Suprapubic skin (tissue), 4 donors: ENCODE results near the gene PIK3R1. TPM values are rescaled to one million over a fixed set of nuclear protein-coding genes. Genes with fewer than 3 reads are reported as not detected.

Experiments used
- DNase-seq, 2 donors: peaks; one replicate each; pipeline ENCODE4 v3.0.0-alpha.2; 2019; ENCODE audit warnings: low spot score in 2 of 2
- H3K27ac ChIP-seq: fragments of 200-600 bp; sonication (generic); one replicate; pipeline ENCODE4 v1.5.1; 2019
- H3K27me3 ChIP-seq: fragments of 200-600 bp; sonication (generic); one replicate; pipeline ENCODE4 v1.5.1; 2019
- H3K36me3 ChIP-seq: fragments of 200-600 bp; sonication (generic); one replicate; pipeline ENCODE4 v1.5.1; 2019
- H3K4me1 ChIP-seq: fragments of 200-600 bp; sonication (generic); one replicate; pipeline ENCODE4 v1.5.1; 2019
- H3K4me3 ChIP-seq: fragments of 200-600 bp; sonication (generic); one replicate; pipeline ENCODE4 v1.5.1; 2019; ENCODE audit warnings: mild to moderate bottlenecking
- H3K9me3 ChIP-seq: fragments of 200-600 bp; sonication (generic); one replicate; pipeline ENCODE4 v1.5.1; 2019
- CTCF ChIP-seq, 2 donors: fragments of 200-600 bp in 1 of 2; fragments of 450-650 bp in 1 of 2; sonication (generic) in 1 of 2; IDR thresholded peaks; one replicate each; pipeline ENCODE4 v1.5.1; 2016 to 2019; ENCODE audit warnings: antibody characterized with exemption in 2 of 2, mild to moderate bottlenecking in 1 of 2, moderate library complexity in 1 of 2
- EP300 ChIP-seq: sonication (generic); formaldehyde crosslinking; IDR thresholded peaks from one replicate; pipeline ENCODE4 v1.6.1; 2017; ENCODE audit warnings: antibody characterized with exemption
- POLR2A ChIP-seq, 2 donors: fragments of 450-650 bp; IDR thresholded peaks; one replicate each; pipeline ENCODE4 v1.6.1; 2017; ENCODE audit warnings: antibody characterized with exemption in 2 of 2, mild to moderate bottlenecking in 2 of 2, moderate library complexity in 2 of 2
- POLR2AphosphoS5 ChIP-seq, 3 donors: sonication (generic); formaldehyde crosslinking; IDR thresholded peaks; one replicate each; pipeline ENCODE4 v1.6.1; 2017; ENCODE audit warnings: antibody characterized with exemption in 3 of 3
- WGBS: methylation state at CpG from one replicate; pipeline ENCODE4 v1.1.5; 2018; 5-methylcytosine and 5-hydroxymethylcytosine counted together
- total RNA-seq, 4 donors: library from RNA; depleted of rRNA; stranded (reverse); fragments of >200 nt; gene quantifications; one replicate each; pipeline ENCODE4 v1.1.0, GENCODE V29; 2016

PIK3R1 gene
- total RNA-seq, 4 donors from 2014 or later: 96.5 to 257 (median 181) TPM

GRCh38 chr5:68271124-68271523, 55.6 kb downstream of the PIK3R1 start:
- Histone ChIP-seq H3K27me3 (no peaks in the 10 kb centered on the region), H3K4me3 (no peak overlapping the region), H3K27ac (no peak overlapping the region), H3K9me3 (no peaks in the 10 kb centered on the region), H3K4me1 (peaks cover 90% of the 10 kb centered on the region), H3K36me3 (peaks cover 18% of the 10 kb centered on the region)
- TF ChIP-seq EP300 (no peak), POLR2A (IDR thresholded peaks at IDR 0.05) (no peak), CTCF (IDR thresholded peaks at IDR 0.05) (no peak), POLR2AphosphoS5 (IDR thresholded peaks at IDR 0.05) (no peak)
- 75% methylated on average over 5 of the region's 5 CpGs for WGBS
- DNase-seq: no peak

- TF ChIP-seq POLR2AphosphoS5 (IDR thresholded peaks at IDR 0.05): no peak
- no peak for DNase-seq
- H3K4me1 ChIP-seq: peaks cover 82% of the 10 kb centered on the region
These were observed 56.7 kb downstream of the PIK3R1 start for GRCh38 chr5:68272289-68272688.

GRCh38 chr5:68273717-68274409, 58.3 kb downstream of the PIK3R1 start:
- Histone ChIP-seq H3K4me1 (peaks cover 70% of the 10 kb centered on the region), H3K27ac (no peak overlapping the region), H3K4me3 (no peak overlapping the region), H3K27me3 (no peaks in the 10 kb centered on the region), H3K9me3 (no peaks in the 10 kb centered on the region), H3K36me3 (peaks cover 45% of the 10 kb centered on the region)
- DNase-seq: no peak
- 66% methylated on average over 3 of the region's 3 CpGs for WGBS
- TF ChIP-seq CTCF (IDR thresholded peaks at IDR 0.05): no peak
- TF ChIP-seq POLR2AphosphoS5 (IDR thresholded peaks at IDR 0.05): no peak
- no peak for TF ChIP-seq EP300
- TF ChIP-seq POLR2A (IDR thresholded peaks at IDR 0.05): no peak

More at GRCh38 chr5:68272289-68272688, 56.7 kb downstream of the PIK3R1 start:
- Histone ChIP-seq H3K27ac (no peak overlapping the region), H3K9me3 (no peaks in the 10 kb centered on the region), H3K4me3 (no peak overlapping the region), H3K36me3 (peaks cover 29% of the 10 kb centered on the region), H3K27me3 (no peaks in the 10 kb centered on the region)
- WGBS: 66% methylated on average over 2 of the region's 2 CpGs

GRCh38 chr5:68274847-68275651, 59.5 kb downstream of the PIK3R1 start:
- TF ChIP-seq POLR2AphosphoS5 (IDR thresholded peaks at IDR 0.05): no peak
- TF ChIP-seq POLR2A (IDR thresholded peaks at IDR 0.05): no peak
- no peak for TF ChIP-seq EP300
- no peak for TF ChIP-seq CTCF (IDR thresholded peaks at IDR 0.05)
- no peaks in the 10 kb centered on the region for H3K27me3 ChIP-seq
- H3K4me1 ChIP-seq: peaks cover 58% of the 10 kb centered on the region
- H3K9me3 ChIP-seq: no peaks in the 10 kb centered on the region
- H3K4me3 ChIP-seq: no peak overlapping the region
- no peak for DNase-seq
- 62% methylated on average over 9 of the region's 9 CpGs for WGBS
- peaks cover 56% of the 10 kb centered on the region for H3K36me3 ChIP-seq
- peak overlapping the region; percentile 12 for H3K27ac ChIP-seq

GRCh38 chr5:68276740-68277139, 61.2 kb downstream of the PIK3R1 start:
- H3K36me3 ChIP-seq: peaks cover 72% of the 10 kb centered on the region
- TF ChIP-seq EP300: no peak
- no peak for TF ChIP-seq CTCF (IDR thresholded peaks at IDR 0.05)
- no peak for TF ChIP-seq POLR2AphosphoS5 (IDR thresholded peaks at IDR 0.05)
- TF ChIP-seq POLR2A (IDR thresholded peaks at IDR 0.05): no peak
- H3K27me3 ChIP-seq: no peaks in the 10 kb centered on the region
- peaks cover 43% of the 10 kb centered on the region for H3K4me1 ChIP-seq
- H3K4me3 ChIP-seq: no peak overlapping the region
- no peak for DNase-seq
- no peak overlapping the region for H3K27ac ChIP-seq
- WGBS: 80% methylated on average over 5 of the region's 5 CpGs
- no peaks in the 10 kb centered on the region for H3K9me3 ChIP-seq
